ENCODE data around the gene NSMCE4A. TPM values are rescaled to one million over a fixed set of nuclear protein-coding genes. Genes with fewer than 3 reads are reported as not detected.

Gene NSMCE4A
- total and polyA plus RNA-seq, 9 of the 15 experiments (the other 6 are each of a cell fraction or from before 2014, with no cell fraction given), result 8.4 to 88.5 (median 46.4) TPM

Small RNA genes lying within 50 kb of the gene (small RNA-seq; reads per million reads assigned to genes)
- gene RF02219, result not detected

Other genes with a start within 250 kb of the NSMCE4A start
- gene ATE1, start 47.2 kb downstream of the NSMCE4A start, total RNA-seq (2014; rRNA removed), result 7.2 and 8.6 TPM in 2 replicates
- 13.3 and 13.9 TPM in 2 replicates for gene ATE1, start 47.2 kb downstream of the NSMCE4A start, total RNA-seq (2014; rRNA removed; fragmentation: Illumina TruSeq; extraction: Trizol)
- 12.6 and 12.9 TPM in 2 replicates for gene ATE1, start 47.2 kb downstream of the NSMCE4A start, total RNA-seq (2015; rRNA removed; fragmentation: Illumina TruSeq; extraction: Trizol)
- 9.4 and 14.2 TPM in 2 replicates for gene ATE1, start 47.2 kb downstream of the NSMCE4A start, total RNA-seq (2021)
- gene ATE1, start 47.2 kb downstream of the NSMCE4A start, polyA plus RNA-seq (2011; rRNA removed), result 7.4 and 9.5 TPM in 2 replicates
- gene ATE1, start 47.2 kb downstream of the NSMCE4A start, polyA plus RNA-seq (2014; fragmentation: Illumina TruSeq; extraction: Trizol), result 8.0 and 8.8 TPM in 2 replicates
- 1 to 10 TPM; 3.0 to 3.5 TPM for gene ATE1, start 47.2 kb downstream of the NSMCE4A start, polyA plus RNA-seq (2014; fragmentation: Nextera tagmentation; extraction: Ambion mirVana)
- gene ATE1, start 47.2 kb downstream of the NSMCE4A start, polyA plus RNA-seq (2014; rRNA removed), result 5.6 and 7.1 TPM in 2 replicates
- under 0.01 TPM in 1 of 2 replicates, not detected in the other for gene TACC2, start 13.9 kb upstream of the NSMCE4A start, total RNA-seq (2014; rRNA removed)
- not detected in 2 replicates for gene TACC2, start 13.9 kb upstream of the NSMCE4A start, total RNA-seq (2014; rRNA removed; fragmentation: Illumina TruSeq; extraction: Trizol)
- not detected in 2 replicates for gene TACC2, start 13.9 kb upstream of the NSMCE4A start, total RNA-seq (2015; rRNA removed; fragmentation: Illumina TruSeq; extraction: Trizol)
- gene TACC2, start 13.9 kb upstream of the NSMCE4A start, total RNA-seq (2021), result 0.22 and 0.35 TPM in 2 replicates
- not detected in 2 replicates for gene TACC2, start 13.9 kb upstream of the NSMCE4A start, polyA plus RNA-seq (2011; rRNA removed)
- gene TACC2, start 13.9 kb upstream of the NSMCE4A start, polyA plus RNA-seq (2014; fragmentation: Illumina TruSeq; extraction: Trizol), result 0.08 TPM in 1 of 2 replicates, not detected in the other
- under 1 TPM in 1 of 2 experiments, not detected in 1; 0.03 TPM for gene TACC2, start 13.9 kb upstream of the NSMCE4A start, polyA plus RNA-seq (2014; fragmentation: Nextera tagmentation; extraction: Ambion mirVana)
- not detected in 2 replicates for gene TACC2, start 13.9 kb upstream of the NSMCE4A start, polyA plus RNA-seq (2014; rRNA removed)

Measured in K562 (cell line).